Stimulated activated naive CD8-positive, alpha-beta T cell treated with anti-CD3 and anti-CD28 coated beads, Interleukin-15, amount 100 ng/mL, for 72 hours (primary cell): ENCODE measurements around the gene HES4.

Experiments used
- ATAC-seq: fragments of 150-1000 bp; cut with Tn5 transposase; 2 replicates; pipeline ENCODE4 v1.10.0; 2021; ENCODE audit warnings: mild to moderate bottlenecking, moderate library complexity
- DNase-seq, 2 donors: peaks; one replicate each; pipeline ENCODE4 v3.0.0; 2021 to 2022
- H3K27ac Mint-ChIP-seq, 2 donors: one replicate each; pipeline ENCODE4 v1.8.0; 2022; ENCODE audit warnings: mild to moderate bottlenecking in 2 of 2, mixed read lengths in 2 of 2, moderate library complexity in 2 of 2
- H3K27me3 Mint-ChIP-seq: one replicate; pipeline ENCODE4 v1.8.0; 2022; ENCODE audit warnings: mixed read lengths
- H3K4me1 Mint-ChIP-seq: one replicate; pipeline ENCODE4 v1.8.0; 2022; ENCODE audit warnings: mild to moderate bottlenecking, mixed read lengths
- H3K4me3 Mint-ChIP-seq, 2 donors: one replicate each; pipeline ENCODE4 v1.8.0; 2022; ENCODE audit warnings: mild to moderate bottlenecking in 2 of 2, mixed read lengths in 2 of 2, moderate library complexity in 1 of 2
- H3K9me3 Mint-ChIP-seq, 2 donors: one replicate each; pipeline ENCODE4 v1.8.0; 2022; ENCODE audit warnings: mixed read lengths in 2 of 2

The HES4 gene

GRCh38 chr1:974293-974640, 25.6 kb downstream of the HES4 start:
- no peak overlapping the region for H3K27ac Mint-ChIP-seq
- peaks cover 76% of the 10 kb centered on the region for H3K27me3 Mint-ChIP-seq
- no peak overlapping the region for H3K4me3 Mint-ChIP-seq
- peaks cover 0 to 7% of the 10 kb centered on the region in 2 donors for H3K9me3 Mint-ChIP-seq
- peaks cover 13% of the 10 kb centered on the region for H3K4me1 Mint-ChIP-seq
- ATAC-seq (no peak), DNase-seq (no peak)

DNA sequence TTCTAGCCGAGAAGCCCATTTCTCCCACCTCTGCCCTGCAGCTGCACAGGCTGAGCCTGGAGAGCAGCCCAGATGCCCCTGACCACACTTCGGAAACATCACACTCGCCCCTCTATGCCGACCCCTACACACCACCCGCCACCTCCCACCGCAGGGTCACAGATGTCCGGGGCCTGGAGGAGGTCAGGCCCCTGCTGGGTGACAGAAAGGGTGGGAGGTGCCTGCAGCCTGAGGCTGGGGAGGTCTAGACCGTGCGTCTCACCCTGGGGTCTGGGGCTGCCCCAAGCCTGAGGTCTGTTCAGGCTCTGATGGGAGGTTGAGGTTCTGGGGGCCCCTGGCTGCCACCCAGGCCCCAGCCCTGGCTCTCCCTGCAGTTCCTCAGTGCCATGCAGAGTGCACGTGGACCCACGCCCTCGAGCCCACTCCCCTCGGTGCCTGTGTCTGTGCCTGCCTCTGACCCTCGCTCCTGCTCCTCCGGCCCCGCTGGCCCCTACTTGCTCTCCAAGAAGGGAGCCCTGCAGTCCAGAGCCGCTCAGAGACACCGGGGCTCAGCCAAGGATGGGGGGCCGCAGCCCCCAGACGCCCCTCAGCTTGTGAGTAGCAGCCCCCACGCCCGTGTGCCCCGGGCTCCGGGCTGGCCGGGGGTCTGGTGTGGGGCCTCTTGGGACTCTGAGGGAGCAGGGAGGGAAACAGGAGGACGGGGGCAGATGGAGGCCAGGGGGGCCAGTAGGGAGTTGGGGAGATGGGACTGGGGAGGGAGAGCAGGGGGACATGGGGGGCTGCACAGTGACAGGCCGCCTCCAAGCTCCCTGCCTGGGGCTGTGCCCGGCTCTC, 26.2 kb downstream of the HES4 start:
- H3K4me3 Mint-ChIP-seq = no peak overlapping the region
- H3K9me3 Mint-ChIP-seq = peaks cover 0 to 7% of the 10 kb centered on the region in 2 donors
- DNase-seq = no peak
- H3K4me1 Mint-ChIP-seq = peaks cover 13% of the 10 kb centered on the region
- H3K27me3 Mint-ChIP-seq = peaks cover 82% of the 10 kb centered on the region
- no peak overlapping the region for H3K27ac Mint-ChIP-seq
- ATAC-seq = no peak

DNA sequence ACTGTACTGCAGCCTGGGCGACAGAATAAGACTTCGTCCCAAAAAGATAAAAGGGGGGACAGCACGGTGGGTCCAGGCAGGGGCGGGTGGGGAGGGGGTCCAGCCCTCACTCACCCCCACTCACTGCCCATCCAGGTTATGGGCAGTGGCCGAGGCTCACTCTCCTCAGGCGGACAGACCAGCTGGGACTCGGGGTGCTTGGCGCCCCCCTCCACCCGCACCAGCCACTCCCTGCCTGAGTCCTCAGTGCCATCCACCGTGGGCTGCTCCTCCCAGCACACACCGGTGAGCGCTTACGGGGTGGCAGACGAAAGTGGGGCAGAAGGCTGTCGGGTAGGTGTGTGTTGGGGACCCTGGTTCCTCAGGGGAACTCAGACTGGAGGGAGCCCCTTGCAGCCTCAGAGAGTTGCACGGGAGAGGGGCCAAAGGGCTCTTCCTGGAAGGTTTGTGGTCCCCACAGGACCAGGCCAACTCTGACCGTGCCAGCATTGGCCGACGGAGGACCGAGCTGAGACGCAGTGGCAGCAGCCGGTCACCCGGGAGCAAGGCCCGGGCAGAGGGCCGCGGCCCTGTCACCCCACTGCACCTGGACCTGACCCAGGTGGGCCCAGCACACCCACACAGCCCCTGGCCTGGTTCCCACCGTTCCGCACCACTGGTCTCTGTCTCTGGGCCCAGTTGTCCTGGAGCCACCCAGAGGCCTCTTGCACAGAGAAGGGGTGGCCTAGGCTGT, 27.0 kb downstream of the HES4 start:
- H3K27me3 Mint-ChIP-seq = peaks cover 82% of the 10 kb centered on the region
- H3K9me3 Mint-ChIP-seq = peaks cover 0 to under 1% of the 10 kb centered on the region in 2 donors
- no peak for DNase-seq
- H3K27ac Mint-ChIP-seq = no peak overlapping the region
- H3K4me1 Mint-ChIP-seq = peaks cover 8% of the 10 kb centered on the region
- no peak for ATAC-seq
- H3K4me3 Mint-ChIP-seq = no peak overlapping the region

- no peak overlapping the region for H3K27ac Mint-ChIP-seq
- H3K4me1 Mint-ChIP-seq = peaks cover 14% of the 10 kb centered on the region
- no peaks in the 10 kb centered on the region for H3K9me3 Mint-ChIP-seq
- ATAC-seq (no peak), DNase-seq (no peak)
- peaks cover 82% of the 10 kb centered on the region for H3K27me3 Mint-ChIP-seq
- H3K4me3 Mint-ChIP-seq = no peak overlapping the region
Observed at GRCh38 chr1:971751-972506, 28.0 kb downstream of the HES4 start.

DNA sequence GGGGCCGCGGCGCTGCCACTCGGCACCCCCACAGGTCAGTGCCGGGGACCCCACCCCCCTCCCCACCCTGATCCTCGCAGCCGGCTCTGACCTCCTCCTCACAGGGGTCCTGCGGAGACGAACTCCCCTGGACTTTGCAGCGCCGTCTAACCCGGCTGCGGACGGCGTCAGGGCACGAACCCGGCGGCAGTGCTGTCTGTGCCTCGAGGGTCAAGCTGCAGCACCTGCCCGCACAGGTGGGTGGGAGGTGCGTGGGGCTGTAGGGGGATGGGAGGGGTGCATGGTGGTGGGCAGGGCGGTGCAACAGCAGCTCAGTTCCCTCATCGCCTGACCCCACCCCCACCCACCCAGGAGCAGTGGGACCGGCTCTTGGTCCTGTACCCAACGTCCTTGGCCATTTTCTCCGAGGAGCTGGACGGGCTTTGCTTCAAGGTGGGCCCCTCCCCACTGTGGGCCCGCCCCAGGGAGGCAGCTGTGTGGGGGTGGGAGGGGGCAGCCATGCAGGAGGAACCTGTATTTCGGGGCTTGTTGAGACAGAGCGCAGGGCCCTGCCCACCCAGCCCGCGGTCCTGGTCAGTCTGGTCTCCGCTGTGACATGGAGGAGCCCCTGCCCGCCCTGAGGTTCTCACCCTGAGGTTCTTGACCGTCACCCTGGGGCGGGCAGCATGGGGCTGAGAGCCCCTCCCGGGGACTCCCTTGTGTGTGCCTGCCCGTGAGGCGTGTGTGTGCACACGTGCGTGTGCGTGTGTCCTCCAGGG, 28.7 kb downstream of the HES4 start:
- peaks cover 81% of the 10 kb centered on the region for H3K27me3 Mint-ChIP-seq
- DNase-seq (no peak), ATAC-seq (no peak)
- no peak overlapping the region for H3K27ac Mint-ChIP-seq
- no peak overlapping the region for H3K4me3 Mint-ChIP-seq
- peaks cover 19% of the 10 kb centered on the region for H3K4me1 Mint-ChIP-seq
- no peaks in the 10 kb centered on the region for H3K9me3 Mint-ChIP-seq

- Mint-ChIP-seq H3K4me1 (peaks cover 19% of the 10 kb centered on the region), H3K27me3 (peaks cover 73% of the 10 kb centered on the region), H3K27ac (no peak overlapping the region), H3K9me3 (no peaks in the 10 kb centered on the region), H3K4me3 (no peak overlapping the region)
- no peak for DNase-seq
- ATAC-seq = no peak
Observed at GRCh38 chr1:970242-970972, 29.5 kb downstream of the HES4 start.

- Mint-ChIP-seq H3K9me3 (no peaks in the 10 kb centered on the region), H3K27me3 (peaks cover 63% of the 10 kb centered on the region), H3K4me3 (no peak overlapping the region), H3K4me1 (peaks cover 19% of the 10 kb centered on the region), H3K27ac (no peak overlapping the region)
- no peak for ATAC-seq
- no peak for DNase-seq
Observed at GRCh38 chr1:969260-969855, 30.5 kb downstream of the HES4 start.

DNA sequence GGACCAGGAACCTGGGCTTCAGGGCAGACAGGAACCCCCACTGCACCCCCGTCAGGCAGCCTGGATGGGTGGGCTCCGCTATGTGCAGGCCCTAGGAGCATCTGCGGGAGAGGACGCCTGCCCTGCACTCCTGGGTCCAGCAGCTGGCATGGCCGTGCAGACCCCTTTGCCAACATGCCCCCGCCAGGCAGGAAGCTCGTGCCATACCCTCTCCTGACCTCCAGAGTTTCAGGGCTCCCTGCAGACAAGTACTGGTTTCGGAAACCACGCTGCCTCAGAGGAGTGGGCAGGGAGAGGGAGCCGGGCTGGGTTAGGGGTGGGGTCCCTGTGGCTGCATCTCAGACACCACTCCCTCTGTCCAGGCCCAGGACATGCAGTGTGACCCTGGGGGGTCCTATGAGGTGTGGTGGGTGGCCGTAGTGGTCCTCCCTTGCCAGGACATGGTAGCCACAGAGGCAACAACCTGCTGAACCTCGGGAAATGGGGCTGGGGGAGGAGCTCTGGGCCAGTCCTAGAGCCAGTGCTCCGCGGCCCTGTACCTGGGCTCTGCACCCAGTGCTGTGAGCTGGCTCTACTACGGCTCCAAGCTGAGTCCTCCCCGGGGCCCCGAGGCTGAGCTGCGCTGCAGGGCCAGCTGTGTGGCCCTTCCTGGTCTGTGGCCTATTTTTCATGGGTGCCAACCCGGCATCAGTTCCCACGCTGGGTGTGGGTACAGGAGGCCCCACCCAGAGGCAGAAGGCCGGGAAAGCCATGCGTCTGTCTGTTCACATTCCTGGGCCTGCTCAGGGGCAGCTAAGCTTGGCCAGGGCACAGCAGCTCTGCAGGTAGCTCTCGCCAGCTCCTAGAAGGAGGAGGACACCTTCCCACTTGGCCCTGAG, 32.2 kb downstream of the HES4 start:
- DNase-seq (no peak), ATAC-seq (no peak)
- Mint-ChIP-seq H3K27ac (no peak overlapping the region), H3K4me1 (peaks cover 19% of the 10 kb centered on the region), H3K27me3 (peaks cover 48% of the 10 kb centered on the region), H3K9me3 (no peaks in the 10 kb centered on the region), H3K4me3 (peak overlapping the region in 1 of 2 donors; percentile 26)

GRCh38 chr1:966704-967300, 33.1 kb downstream of the HES4 start:
- Mint-ChIP-seq H3K27ac (peak overlapping the region in 1 of 2 donors; percentile 40), H3K4me3 (peak overlapping the region; percentile 81 to 91), H3K4me1 (peaks cover 23% of the 10 kb centered on the region), H3K9me3 (no peaks in the 10 kb centered on the region), H3K27me3 (peaks cover 39% of the 10 kb centered on the region)
- peak; percentile 72 to 73 for DNase-seq
- ATAC-seq = peak; percentile 81

- H3K27ac Mint-ChIP-seq = peak within 1 kb of the TSS in 1 of 2 donors; percentile 40
- H3K9me3 Mint-ChIP-seq = no peaks in the 10 kb centered on the region
- ATAC-seq (peak; percentile 53), DNase-seq (no peak)
- peaks cover 29% of the 10 kb centered on the region for H3K4me1 Mint-ChIP-seq
- peaks cover 33% of the 10 kb centered on the region for H3K27me3 Mint-ChIP-seq
- H3K4me3 Mint-ChIP-seq = peak within 1 kb of the TSS; percentile 81 to 91
Observed at GRCh38 chr1:966135-966703, 33.7 kb downstream of the HES4 start, which contains the start of gene PLEKHN1. PLEKHN1 (plus strand) TSS chr1:966482; CDS start chr1:966532, 50 bp downstream.

- no peak for ATAC-seq
Observed at GRCh38 chr1:965526-966134, 34.3 kb downstream of the HES4 start.

GRCh38 chr1:964691-965525, 35.0 kb downstream of the HES4 start:
- Mint-ChIP-seq H3K27me3 (peaks cover 20% of the 10 kb centered on the region), H3K4me1 (peaks cover 30% of the 10 kb centered on the region), H3K27ac (no peak overlapping the region), H3K4me3 (no peak overlapping the region), H3K9me3 (no peaks in the 10 kb centered on the region)
- ATAC-seq (no peak), DNase-seq (no peak)

More at GRCh38 chr1:965526-966134, 34.3 kb downstream of the HES4 start:
- H3K4me3 Mint-ChIP-seq = peak overlapping the region; percentile 51 to 64
- no peak overlapping the region for H3K27ac Mint-ChIP-seq
- H3K9me3 Mint-ChIP-seq = no peaks in the 10 kb centered on the region
- DNase-seq = no peak
- H3K4me1 Mint-ChIP-seq = peaks cover 30% of the 10 kb centered on the region
- peaks cover 28% of the 10 kb centered on the region for H3K27me3 Mint-ChIP-seq
